ENCODE results near the gene CCDC120. TPM values are rescaled to one million over a fixed set of nuclear protein-coding genes. Genes with fewer than 3 reads are reported as not detected.

CCDC120 gene
- total RNA-seq, 4 donors from 2014 or later = 1.2 to 5.1 (median 2.9) TPM

DNA sequence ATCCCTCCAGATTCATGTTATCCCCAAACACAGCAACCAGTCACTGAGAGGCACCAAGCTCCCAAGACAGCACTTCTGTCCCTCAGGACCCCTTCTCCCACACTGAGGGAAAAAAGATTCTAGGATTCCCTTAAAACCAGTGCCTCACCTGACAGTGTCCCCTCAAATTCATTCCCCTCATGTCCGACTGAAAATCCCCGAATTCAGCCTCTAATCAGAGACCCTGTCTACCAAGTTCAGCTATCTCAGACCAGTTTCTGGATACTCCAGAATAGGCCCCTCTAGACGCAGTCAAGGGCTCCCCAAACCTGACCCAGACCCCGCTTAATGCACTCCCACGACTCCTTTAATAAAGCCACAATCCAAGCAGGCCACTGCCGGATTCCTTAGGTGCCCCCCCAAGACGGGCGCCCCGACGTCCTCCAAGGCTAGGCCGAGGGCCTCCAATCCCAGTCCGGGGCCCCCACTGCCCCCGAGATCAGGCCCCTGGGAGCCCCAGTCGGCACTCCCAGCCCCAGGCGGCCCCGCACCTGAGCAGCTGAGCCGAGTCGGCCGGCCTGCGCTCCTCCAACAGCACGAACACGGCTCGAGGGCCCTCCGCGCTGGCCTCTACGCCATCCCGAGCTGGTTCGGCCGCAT, 16.1 kb upstream of the CCDC120 start:
- intact Hi-C loops (cut with DNase I) = no loop called here
- Histone ChIP-seq H3K4me3 (peak overlapping the region; percentile 63 to 90 (median 84)), H3K9me3 (no peaks in the 10 kb centered on the region), H3K27me3 (no peaks in the 10 kb centered on the region), H3K27ac (replicated peaks in 1 of 4) (peak overlapping the region; percentile 94 to 99 (median 98)), H3K4me1 (peaks cover 13 to 41% (median 29%) of the 10 kb centered on the region in 4 donors), H3K36me3 (peaks cover 13 to 19% (median 18%) of the 10 kb centered on the region in 4 donors)
- TF ChIP-seq POLR2A (IDR thresholded peaks at IDR 0.05; ENCODE audit: low read depth) = no peak
- TF ChIP-seq POLR2AphosphoS5 (IDR thresholded peaks at IDR 0.05) = no peak
- no peak for TF ChIP-seq EP300 (IDR thresholded peaks at IDR 0.05)
- TF ChIP-seq, protein P1, sequence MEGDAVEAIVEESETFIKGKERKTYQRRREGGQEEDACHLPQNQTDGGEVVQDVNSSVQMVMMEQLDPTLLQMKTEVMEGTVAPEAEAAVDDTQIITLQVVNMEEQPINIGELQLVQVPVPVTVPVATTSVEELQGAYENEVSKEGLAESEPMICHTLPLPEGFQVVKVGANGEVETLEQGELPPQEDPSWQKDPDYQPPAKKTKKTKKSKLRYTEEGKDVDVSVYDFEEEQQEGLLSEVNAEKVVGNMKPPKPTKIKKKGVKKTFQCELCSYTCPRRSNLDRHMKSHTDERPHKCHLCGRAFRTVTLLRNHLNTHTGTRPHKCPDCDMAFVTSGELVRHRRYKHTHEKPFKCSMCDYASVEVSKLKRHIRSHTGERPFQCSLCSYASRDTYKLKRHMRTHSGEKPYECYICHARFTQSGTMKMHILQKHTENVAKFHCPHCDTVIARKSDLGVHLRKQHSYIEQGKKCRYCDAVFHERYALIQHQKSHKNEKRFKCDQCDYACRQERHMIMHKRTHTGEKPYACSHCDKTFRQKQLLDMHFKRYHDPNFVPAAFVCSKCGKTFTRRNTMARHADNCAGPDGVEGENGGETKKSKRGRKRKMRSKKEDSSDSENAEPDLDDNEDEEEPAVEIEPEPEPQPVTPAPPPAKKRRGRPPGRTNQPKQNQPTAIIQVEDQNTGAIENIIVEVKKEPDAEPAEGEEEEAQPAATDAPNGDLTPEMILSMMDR (IDR thresholded peaks at IDR 0.05) = no peak
- no peak for DNase-seq (ENCODE audit: extremely low spot score)
- WGBS = 24% methylated on average over 15 of the region's 29 CpGs

DNA sequence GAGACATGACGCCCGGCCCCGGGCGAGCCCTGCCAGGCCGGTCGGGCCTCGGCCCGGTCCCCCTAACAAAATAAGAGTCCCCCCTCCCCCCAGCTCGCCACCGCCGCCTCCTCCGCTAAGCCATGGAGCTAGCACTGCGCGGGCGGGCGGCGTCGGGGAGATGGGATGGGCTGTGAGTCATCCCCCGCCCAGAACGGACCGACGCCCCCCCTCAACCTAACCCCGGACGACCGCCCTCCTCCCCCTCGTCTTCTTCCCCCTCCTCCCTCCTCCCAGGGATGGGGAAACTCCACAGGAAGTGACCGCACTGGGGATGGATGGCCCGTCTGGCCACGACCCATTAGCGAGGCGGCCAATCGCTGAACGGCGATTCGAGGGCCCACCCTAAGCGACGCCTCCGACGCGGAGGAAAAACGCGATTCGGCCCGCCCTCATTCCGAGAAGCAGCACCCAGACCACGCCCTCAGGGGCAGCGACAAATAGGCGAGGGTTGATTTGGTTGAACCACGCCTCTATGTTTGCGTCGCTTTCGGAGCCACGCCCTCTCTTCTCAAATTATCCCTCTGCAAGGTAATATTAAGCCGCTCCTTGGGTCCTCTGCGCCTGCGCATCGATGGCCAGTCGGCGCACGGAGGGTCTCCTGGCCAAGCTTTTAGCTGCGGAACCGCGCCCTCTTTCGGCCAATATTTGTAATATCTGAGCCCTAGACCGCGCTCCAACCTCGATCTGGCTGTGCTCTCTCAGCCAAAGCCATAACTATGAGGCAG, 15.4 kb upstream of the CCDC120 start, which contains the start of gene TFE3:
Gene TFE3 (minus strand): TSS at position 138 of the 767 bp plus-strand sequence. CDS start 131 bp downstream, at position 7.
- intact Hi-C loops (cut with DNase I) = no loop called here
- Histone ChIP-seq H3K27me3 (no peaks in the 10 kb centered on the region), H3K36me3 (peaks cover 6 to 12% (median 11%) of the 10 kb centered on the region in 4 donors), H3K4me3 (peak within 1 kb of the TSS; percentile 63 to 90 (median 84)), H3K27ac (replicated peaks in 1 of 4) (peak within 1 kb of the TSS; percentile 94 to 99 (median 98)), H3K4me1 (peaks cover 13 to 35% (median 28%) of the 10 kb centered on the region in 4 donors), H3K9me3 (no peaks in the 10 kb centered on the region)
- TF ChIP-seq POLR2A (IDR thresholded peaks at IDR 0.05; ENCODE audit: low read depth) = peak; percentile 71
- peak; percentile 91 to 95 for TF ChIP-seq POLR2AphosphoS5 (IDR thresholded peaks at IDR 0.05)
- TF ChIP-seq EP300 (IDR thresholded peaks at IDR 0.05) = no peak
- TF ChIP-seq, protein P1 (IDR thresholded peaks at IDR 0.05) = peak; percentile 57 to 77 (median 60)
- peak; percentile 99 for DNase-seq (ENCODE audit: extremely low spot score)
- 31% methylated on average over 44 of the region's 67 CpGs for WGBS

DNA sequence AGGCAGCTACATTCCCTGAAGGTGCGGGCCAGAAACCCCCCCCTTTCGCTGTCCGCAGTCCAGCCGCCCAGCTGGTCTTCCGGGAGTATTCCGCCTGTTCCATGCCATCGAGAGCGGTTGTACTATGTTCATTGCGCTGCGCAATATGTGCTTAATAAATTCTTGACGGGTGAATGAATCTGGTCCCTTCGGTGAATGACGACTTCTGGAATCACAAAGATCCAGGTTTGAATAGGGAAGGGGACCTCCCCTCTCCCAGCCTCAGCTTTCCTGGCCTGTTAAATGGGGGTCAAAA, 14.9 kb upstream of the CCDC120 start:
- Histone ChIP-seq H3K27me3 (no peaks in the 10 kb centered on the region), H3K4me3 (peak overlapping the region; percentile 9 to 24 (median 16)), H3K9me3 (no peaks in the 10 kb centered on the region), H3K4me1 (peaks cover 13 to 30% (median 24%) of the 10 kb centered on the region in 4 donors), H3K36me3 (peaks cover 3 to 7% (median 5%) of the 10 kb centered on the region in 4 donors), H3K27ac (replicated peaks in 1 of 4) (peak overlapping the region; percentile 69 to 80 (median 78))
- DNase-seq (ENCODE audit: extremely low spot score) = no peak
- intact Hi-C loops (cut with DNase I) = no loop called here
- TF ChIP-seq POLR2AphosphoS5 (IDR thresholded peaks at IDR 0.05) (peak in 1 of 2 donors; percentile 3), POLR2A (IDR thresholded peaks at IDR 0.05; ENCODE audit: low read depth) (no peak), EP300 (IDR thresholded peaks at IDR 0.05) (no peak)
- TF ChIP-seq, protein P1 (IDR thresholded peaks at IDR 0.05) = no peak
- WGBS = 36% methylated on average over 13 of the region's 13 CpGs

DNA sequence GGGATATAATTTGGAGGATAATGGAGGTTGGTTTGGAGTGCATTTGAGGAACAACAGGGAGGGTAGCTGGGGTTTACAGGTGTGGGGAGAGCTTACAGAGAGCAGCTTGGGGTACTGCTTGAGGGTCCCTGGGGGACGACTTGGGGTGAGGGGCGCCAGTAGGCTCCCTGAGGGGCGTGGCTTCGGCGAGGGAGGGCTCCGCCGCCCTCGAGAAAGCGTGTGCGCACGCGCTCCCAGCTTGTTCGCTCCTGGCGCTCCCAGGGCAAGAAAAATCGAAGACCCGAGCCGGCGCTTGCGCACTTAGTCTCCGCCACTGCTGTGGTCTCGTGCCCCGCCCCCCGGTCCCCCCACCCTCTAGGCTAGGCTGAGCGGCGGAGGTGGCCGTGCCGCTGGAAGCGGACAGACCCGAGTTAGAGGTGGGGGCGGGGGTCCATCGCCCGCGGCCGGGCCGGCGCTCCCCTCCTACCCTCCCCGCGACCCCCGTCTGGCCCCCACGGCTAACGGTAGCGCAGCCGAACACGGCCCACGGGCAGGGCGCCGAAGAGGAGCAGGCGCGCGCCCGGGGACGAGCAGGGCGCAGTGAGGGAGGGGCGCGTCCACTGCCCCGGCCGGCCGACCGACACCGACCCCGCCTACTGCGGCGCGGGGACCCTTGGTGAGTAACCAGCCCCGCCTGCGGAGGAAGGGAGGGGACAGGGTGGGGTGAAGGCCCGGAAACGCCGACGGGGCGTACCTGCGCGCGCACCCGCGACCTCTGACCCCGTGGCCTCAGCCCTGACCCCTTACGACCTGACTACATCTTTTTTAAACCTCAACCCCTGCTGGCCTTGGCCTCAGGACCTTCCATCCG, 5.4 kb upstream of the CCDC120 start:
- intact Hi-C loops (cut with DNase I) = no loop called here
- Histone ChIP-seq H3K9me3 (peaks cover 0 to 18% (median 0%) of the 10 kb centered on the region in 4 donors), H3K27me3 (no peaks in the 10 kb centered on the region), H3K27ac (replicated peaks in 1 of 4) (peak overlapping the region; percentile 86 to 91 (median 88)), H3K36me3 (no peaks in the 10 kb centered on the region), H3K4me1 (peaks cover 0 to 6% (median 0%) of the 10 kb centered on the region in 4 donors), H3K4me3 (peak overlapping the region; percentile 66 to 72 (median 71))
- TF ChIP-seq POLR2AphosphoS5 (IDR thresholded peaks at IDR 0.05) (peak; percentile 32 to 55), POLR2A (IDR thresholded peaks at IDR 0.05; ENCODE audit: low read depth) (no peak)
- DNase-seq (ENCODE audit: extremely low spot score) = no peak
- WGBS = 53% methylated on average over 27 of the region's 79 CpGs
